Measurements from ENCODE around the gene ALG12.

Gene ALG12

GRCh38 chr22:49948116-49948957 is 30.1 kb upstream of the ALG12 start:
- TF ChIP-seq FOXP2 (optimal IDR thresholded peaks at IDR 0.05; ENCODE audit: borderline replicate concordance, extremely low read depth, extremely low read length, insufficient read depth) (no peak), SIN3A (IDR thresholded peaks at IDR 0.05; ENCODE audit: borderline replicate concordance, insufficient read depth, low read length) (no peak), POLR2AphosphoS5 (IDR thresholded peaks at IDR 0.05; ENCODE audit: low read depth, low read length) (no peak), TAF1 (IDR thresholded peaks at IDR 0.05; ENCODE audit: borderline replicate concordance, insufficient read depth, low read length) (no peak)
- TF ChIP-seq, protein P1, sequence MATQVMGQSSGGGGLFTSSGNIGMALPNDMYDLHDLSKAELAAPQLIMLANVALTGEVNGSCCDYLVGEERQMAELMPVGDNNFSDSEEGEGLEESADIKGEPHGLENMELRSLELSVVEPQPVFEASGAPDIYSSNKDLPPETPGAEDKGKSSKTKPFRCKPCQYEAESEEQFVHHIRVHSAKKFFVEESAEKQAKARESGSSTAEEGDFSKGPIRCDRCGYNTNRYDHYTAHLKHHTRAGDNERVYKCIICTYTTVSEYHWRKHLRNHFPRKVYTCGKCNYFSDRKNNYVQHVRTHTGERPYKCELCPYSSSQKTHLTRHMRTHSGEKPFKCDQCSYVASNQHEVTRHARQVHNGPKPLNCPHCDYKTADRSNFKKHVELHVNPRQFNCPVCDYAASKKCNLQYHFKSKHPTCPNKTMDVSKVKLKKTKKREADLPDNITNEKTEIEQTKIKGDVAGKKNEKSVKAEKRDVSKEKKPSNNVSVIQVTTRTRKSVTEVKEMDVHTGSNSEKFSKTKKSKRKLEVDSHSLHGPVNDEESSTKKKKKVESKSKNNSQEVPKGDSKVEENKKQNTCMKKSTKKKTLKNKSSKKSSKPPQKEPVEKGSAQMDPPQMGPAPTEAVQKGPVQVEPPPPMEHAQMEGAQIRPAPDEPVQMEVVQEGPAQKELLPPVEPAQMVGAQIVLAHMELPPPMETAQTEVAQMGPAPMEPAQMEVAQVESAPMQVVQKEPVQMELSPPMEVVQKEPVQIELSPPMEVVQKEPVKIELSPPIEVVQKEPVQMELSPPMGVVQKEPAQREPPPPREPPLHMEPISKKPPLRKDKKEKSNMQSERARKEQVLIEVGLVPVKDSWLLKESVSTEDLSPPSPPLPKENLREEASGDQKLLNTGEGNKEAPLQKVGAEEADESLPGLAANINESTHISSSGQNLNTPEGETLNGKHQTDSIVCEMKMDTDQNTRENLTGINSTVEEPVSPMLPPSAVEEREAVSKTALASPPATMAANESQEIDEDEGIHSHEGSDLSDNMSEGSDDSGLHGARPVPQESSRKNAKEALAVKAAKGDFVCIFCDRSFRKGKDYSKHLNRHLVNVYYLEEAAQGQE (IDR thresholded peaks at IDR 0.05; ENCODE audit: insufficient read depth in 1 of 2, low read depth in 2 of 2, low read length in 2 of 2) = no peak

DNA sequence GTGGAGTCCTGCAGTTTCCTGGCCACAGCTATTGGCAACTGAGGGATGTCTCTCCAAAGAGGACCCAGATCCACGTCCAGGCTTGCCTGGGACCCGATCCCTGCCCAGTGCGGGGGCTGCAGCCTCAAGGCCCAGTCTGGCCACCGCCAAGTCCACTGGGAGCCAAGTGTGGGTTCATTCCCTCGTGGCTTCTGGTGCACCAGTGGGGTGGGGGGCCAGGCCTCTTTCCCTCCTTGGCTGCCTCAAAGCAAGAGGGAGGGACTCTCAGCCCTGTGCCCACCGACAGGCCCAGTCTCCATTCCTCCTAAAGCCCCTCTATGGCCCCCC is 29.0 kb upstream of the ALG12 start:
- TF ChIP-seq FOXP2 (optimal IDR thresholded peaks at IDR 0.05; ENCODE audit: borderline replicate concordance, extremely low read depth, extremely low read length, insufficient read depth) = no peak
- TF ChIP-seq SIN3A (IDR thresholded peaks at IDR 0.05; ENCODE audit: borderline replicate concordance, insufficient read depth, low read length) = no peak
- no peak for TF ChIP-seq POLR2AphosphoS5 (IDR thresholded peaks at IDR 0.05; ENCODE audit: low read depth, low read length)
- no peak for TF ChIP-seq TAF1 (IDR thresholded peaks at IDR 0.05; ENCODE audit: borderline replicate concordance, insufficient read depth, low read length)
- TF ChIP-seq, protein P1 (IDR thresholded peaks at IDR 0.05; ENCODE audit: insufficient read depth in 1 of 2, low read depth in 2 of 2, low read length in 2 of 2) = no peak

DNA sequence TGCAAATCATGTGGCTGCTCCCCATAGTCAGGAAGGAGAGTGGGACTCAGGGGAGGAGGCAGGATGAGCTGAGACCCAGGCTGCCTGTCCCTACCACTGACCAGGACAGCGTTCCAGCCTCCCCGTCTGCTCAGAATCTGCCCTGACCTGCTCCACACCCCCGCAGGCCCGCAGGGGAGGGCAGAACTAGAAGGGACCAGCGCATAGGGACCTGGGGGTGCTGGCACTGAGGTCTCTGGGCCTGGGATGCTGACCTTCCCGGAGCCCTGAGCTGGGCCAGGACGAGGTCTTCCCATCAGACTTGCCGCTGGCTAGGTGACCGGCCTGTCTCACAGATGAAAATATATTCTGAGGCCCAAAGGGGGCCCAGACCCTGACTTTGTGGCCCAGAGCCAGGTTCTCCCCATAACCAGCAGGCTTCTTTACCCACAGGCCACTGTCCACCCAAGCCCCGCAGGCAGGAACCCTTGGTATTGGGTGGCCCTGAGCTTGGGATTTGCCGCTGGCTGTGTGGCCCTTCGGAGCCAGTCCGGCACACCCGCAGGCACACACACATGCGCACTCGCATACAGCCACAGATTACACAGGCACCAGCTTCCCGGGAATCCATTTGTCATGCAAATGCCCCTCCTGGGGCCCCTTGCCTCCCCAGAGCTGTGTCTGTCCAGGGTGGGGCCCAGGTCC is 28.5 kb upstream of the ALG12 start:
- TF ChIP-seq SIN3A (IDR thresholded peaks at IDR 0.05; ENCODE audit: borderline replicate concordance, insufficient read depth, low read length) (no peak), FOXP2 (optimal IDR thresholded peaks at IDR 0.05; ENCODE audit: borderline replicate concordance, extremely low read depth, extremely low read length, insufficient read depth) (no peak), POLR2AphosphoS5 (IDR thresholded peaks at IDR 0.05; ENCODE audit: low read depth, low read length) (no peak), TAF1 (IDR thresholded peaks at IDR 0.05; ENCODE audit: borderline replicate concordance, insufficient read depth, low read length) (no peak)
- TF ChIP-seq, protein P1 (IDR thresholded peaks at IDR 0.05; ENCODE audit: insufficient read depth in 1 of 2, low read depth in 2 of 2, low read length in 2 of 2) = no peak

DNA sequence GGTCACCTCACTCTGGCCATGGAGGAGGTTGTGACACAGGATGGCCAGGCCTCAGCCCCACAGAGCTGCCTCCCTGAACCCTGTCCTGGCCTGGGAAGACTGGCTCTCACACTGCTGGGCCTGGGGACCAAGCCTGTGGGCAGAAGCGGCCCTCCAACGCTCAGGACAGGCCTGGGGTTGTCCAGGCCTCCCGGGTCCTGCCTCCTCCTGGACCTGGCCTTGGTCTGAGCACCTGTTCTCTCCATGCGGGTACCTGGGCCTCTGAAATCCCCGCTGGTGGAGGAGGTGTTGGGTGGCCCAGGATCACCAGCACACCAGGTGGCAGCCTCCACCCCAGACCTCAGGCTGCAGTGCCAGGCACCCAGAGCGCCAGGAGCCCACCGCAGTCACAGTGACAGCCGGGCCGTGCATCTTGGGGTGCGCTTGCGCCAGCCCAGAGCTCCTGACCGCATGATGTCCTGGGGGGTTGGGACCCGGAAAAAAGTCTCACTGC is 26.2 kb upstream of the ALG12 start:
- TF ChIP-seq, protein P1 (IDR thresholded peaks at IDR 0.05; ENCODE audit: insufficient read depth in 1 of 2, low read depth in 2 of 2, low read length in 2 of 2) = no peak
- TF ChIP-seq SIN3A (IDR thresholded peaks at IDR 0.05; ENCODE audit: borderline replicate concordance, insufficient read depth, low read length) (no peak), FOXP2 (optimal IDR thresholded peaks at IDR 0.05; ENCODE audit: borderline replicate concordance, extremely low read depth, extremely low read length, insufficient read depth) (no peak), POLR2AphosphoS5 (IDR thresholded peaks at IDR 0.05; ENCODE audit: low read depth, low read length) (no peak), TAF1 (IDR thresholded peaks at IDR 0.05; ENCODE audit: borderline replicate concordance, insufficient read depth, low read length) (no peak)

Data from PFSK-1 (cell line).